GM18507 (cell line): ENCODE results near the gene PLD3.

ENCODE experiments used
- DNase-seq: peaks from one replicate; pipeline ENCODE4 v3.0.0; 2011; ENCODE audit warnings: low read depth; ENCODE audit not compliant: insufficient read length; ENCODE audit errors: extremely low spot score
- FAIRE-seq: peaks from 2 replicates; lab custom pipeline; 2011; peaks lifted over from hg19 to GRCh38; lab: Jason Lieb, UNC

Gene PLD3

DNA sequence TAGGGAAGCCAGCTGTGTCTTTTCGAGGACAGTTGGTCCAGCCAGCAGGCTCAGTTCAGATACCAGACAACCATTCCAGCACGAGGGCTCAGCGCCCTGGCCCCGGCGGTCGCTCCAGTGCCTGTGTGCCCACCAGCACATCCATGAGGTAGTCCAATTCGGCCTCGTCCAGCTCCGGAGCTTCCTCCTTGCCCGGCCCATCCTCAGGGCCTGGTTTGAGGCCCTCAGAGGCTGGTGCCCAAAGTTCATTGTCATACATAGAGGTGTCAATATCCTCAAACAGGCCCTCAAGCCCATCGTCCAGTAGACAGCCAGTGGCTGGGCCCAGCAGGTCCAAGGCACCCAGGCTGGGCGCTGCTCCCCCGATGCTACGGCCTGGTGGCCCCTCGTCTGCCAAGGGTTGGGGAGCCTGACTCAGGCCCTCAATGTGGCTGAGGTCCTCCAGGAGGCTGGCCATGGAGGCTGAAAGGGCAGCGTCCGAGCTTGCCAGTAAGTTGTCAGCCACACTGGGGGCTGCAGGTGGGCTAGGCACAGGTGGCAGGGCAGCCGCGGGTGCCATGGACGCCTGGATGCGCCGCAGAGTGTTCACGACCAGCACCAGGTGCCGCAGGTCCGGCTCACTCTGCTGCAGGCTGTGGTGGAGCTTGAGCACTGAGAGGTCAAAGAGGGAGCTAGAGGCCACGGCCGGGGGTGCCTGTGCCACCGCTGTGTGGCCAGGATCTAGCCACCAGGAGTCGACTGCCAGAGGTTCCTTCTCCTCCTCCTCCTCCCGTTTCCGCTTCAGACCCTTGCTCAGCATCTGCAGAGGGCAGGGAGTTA is 74.5 kb downstream of the PLD3 start:
- DNase-seq (no peak), FAIRE-seq (no peak)

- DNase-seq (no peak), FAIRE-seq (no peak)
Observed at GRCh38 chr19:40423938-40424337, 75.4 kb downstream of the PLD3 start.

DNA sequence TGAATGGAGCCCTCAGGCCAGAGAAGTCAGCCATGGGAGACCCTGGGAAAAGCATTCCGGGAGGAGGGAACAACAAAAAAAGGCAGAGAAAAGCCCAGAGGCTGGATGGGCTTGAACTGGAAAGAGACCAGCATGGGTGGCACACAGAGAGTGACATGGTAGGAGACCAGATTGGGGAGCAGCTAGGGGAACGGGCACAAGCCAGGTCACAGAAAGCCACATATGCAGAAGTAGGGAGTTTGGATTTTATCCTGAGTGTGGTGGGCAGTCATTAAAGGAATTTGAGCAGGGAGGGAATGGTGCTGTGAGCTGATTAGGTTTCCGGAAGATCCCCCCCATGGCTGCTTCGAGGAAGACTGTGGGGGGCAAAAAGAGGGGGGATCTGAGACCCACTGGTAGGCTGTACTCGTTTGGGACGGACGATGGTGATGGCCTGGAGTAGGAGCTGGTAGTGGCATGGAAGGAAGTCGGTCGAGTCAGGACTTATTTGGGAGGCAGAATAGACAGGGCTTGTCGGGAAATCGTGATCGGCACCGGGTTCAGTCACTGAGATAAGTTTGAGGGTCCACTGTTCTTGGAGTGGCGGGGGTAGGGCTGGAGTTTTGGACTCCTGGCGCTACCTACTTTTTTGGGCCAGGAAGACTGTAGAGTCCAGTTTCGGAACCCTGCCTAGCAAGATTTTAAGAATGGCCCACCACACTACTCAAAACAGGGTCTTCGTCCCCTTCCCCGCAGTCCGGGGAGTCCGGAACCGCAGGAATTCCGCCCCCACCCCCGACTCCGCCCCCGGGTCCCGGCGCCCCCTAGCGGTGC is 76.3 kb downstream of the PLD3 start:
- no peak for DNase-seq
- no peak for FAIRE-seq

DNA sequence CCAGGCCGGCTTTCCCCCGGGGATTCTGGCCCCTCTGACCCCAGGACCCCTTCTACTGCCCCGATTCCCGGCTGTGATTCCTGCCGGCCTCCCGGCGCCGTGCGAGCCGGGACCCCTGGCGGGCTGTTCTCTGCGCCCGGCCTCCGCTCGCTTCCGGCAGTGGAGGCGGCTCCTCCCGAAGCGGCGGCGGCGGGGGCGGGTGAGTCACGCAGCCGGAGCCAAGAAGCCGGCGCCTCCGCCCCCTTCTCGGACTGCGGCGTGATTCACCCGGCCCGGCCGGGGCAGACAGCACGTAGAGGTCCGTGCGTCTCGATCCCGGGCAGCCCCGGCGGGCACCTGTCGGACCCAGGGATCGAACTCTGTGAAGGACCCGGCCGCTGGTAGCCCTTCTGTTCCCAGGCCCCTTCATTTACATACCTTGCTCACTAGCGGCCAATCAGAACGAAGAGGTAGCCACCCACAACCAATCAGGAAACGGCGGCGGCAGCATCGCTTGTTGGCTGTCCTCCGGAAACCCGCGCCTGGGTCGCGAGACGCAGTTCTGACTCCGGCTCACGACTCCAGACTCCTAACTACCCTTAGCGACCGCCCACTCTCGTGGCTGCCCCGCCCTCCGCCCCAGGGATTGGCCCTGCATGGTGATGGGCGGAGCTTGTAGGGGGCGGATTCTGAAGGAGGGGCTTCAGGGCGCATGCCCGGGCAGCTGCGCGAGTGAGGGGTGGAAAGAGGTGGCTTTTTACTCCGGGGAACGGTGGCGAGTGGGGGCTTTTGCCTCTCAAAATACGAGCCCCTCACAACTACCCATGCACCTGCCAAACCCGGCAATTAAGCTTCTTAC is 77.2 kb downstream of the PLD3 start, which contains the start of gene SERTAD1:
SERTAD1 (minus strand) TSS at position 543 of the 838 bp plus-strand sequence. CDS start 2,446 bp downstream, outside the sequence.
- DNase-seq (peak; percentile 96), FAIRE-seq (peak; percentile 98)
